ENCODE data around the gene APOOL.

DNA sequence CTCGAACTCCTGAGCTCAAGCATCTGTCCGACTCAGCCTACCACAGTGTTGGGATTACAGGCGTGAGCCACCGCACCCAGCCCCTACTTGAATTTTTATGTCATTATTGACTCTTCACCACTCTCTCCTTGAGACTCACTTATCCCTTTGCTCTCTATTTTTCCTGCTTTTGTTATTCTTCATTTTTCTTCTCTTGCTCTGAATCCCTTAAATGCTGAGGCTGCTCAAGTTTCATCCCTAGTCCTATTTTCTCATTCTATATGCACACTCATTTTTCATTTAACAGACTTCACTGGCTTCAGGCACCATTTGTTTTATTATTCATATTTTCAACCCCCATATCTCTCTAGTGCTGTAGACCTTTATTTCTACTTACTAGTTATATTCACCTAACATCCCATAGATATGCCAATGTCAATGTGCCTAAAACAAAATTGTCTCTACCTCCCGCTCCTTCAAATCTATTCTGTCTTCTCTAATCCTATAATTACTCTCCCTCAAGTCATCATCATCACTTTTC is 85.7 kb downstream of the APOOL start:
- TF ChIP-seq, protein P1, sequence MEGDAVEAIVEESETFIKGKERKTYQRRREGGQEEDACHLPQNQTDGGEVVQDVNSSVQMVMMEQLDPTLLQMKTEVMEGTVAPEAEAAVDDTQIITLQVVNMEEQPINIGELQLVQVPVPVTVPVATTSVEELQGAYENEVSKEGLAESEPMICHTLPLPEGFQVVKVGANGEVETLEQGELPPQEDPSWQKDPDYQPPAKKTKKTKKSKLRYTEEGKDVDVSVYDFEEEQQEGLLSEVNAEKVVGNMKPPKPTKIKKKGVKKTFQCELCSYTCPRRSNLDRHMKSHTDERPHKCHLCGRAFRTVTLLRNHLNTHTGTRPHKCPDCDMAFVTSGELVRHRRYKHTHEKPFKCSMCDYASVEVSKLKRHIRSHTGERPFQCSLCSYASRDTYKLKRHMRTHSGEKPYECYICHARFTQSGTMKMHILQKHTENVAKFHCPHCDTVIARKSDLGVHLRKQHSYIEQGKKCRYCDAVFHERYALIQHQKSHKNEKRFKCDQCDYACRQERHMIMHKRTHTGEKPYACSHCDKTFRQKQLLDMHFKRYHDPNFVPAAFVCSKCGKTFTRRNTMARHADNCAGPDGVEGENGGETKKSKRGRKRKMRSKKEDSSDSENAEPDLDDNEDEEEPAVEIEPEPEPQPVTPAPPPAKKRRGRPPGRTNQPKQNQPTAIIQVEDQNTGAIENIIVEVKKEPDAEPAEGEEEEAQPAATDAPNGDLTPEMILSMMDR (IDR thresholded peaks at IDR 0.05; ENCODE audit: low read length) = no peak
- TF ChIP-seq EZH2 (IDR thresholded peaks at IDR 0.05; ENCODE audit: borderline replicate concordance, low read length) = no peak

Measured in OCI-LY1 (cell line).